Keratinocyte (primary cell): ENCODE results near the gene SLC12A8. TPM values are rescaled to one million over a fixed set of nuclear protein-coding genes. Genes with fewer than 3 reads are reported as not detected.

Source experiments
- DNase-seq: peaks from one replicate; pipeline ENCODE4 v3.0.0-alpha.2; 2011; ENCODE audit warnings: low read depth, missing footprints, low spot score
- FAIRE-seq: peaks from 2 replicates; lab custom pipeline; 2011; peaks lifted over from hg19 to GRCh38; lab: Jason Lieb, UNC
- H2AFZ ChIP-seq: 2 replicates; pipeline ENCODE4 v1.6.0; 2012; ENCODE audit warnings: low read length, control low read depth, inconsistent platforms; ENCODE audit not compliant: control insufficient read depth
- H3K27ac ChIP-seq: 2 replicates; pipeline ENCODE4 v1.5.1; 2011; ENCODE audit warnings: low read length; ENCODE audit not compliant: control insufficient read depth, insufficient read depth
- H3K27me3 ChIP-seq: 3 replicates; pipeline ENCODE4 v1.6.0; 2011; ENCODE audit warnings: low read length; ENCODE audit not compliant: control insufficient read depth, insufficient read depth; ENCODE audit errors: extremely low read depth
- H3K36me3 ChIP-seq, 2 experiments: 2 replicates in 1 of 2; 3 replicates in 1 of 2; pipeline ENCODE4 v1.5.1; 2011; ENCODE audit warnings: low read length in 2 of 2, mild to moderate bottlenecking in 1 of 2; ENCODE audit not compliant: control insufficient read depth in 2 of 2, insufficient read depth in 2 of 2; ENCODE audit errors: extremely low read depth in 1 of 2
- H3K4me1 ChIP-seq: 3 replicates; pipeline ENCODE4 v1.5.1; 2011; ENCODE audit warnings: low read length; ENCODE audit not compliant: control insufficient read depth, insufficient read depth; ENCODE audit errors: extremely low read depth
- H3K4me2 ChIP-seq: 3 replicates; pipeline ENCODE4 v1.6.0; 2011; ENCODE audit warnings: low read depth, low read length; ENCODE audit not compliant: control insufficient read depth, insufficient read depth; ENCODE audit errors: extremely low read depth
- H3K4me3 ChIP-seq, 3 experiments: fragments of 200-600 bp in 1 of 3; sonication (generic) in 1 of 3; 2 replicates in 2 of 3; 3 replicates in 1 of 3; pipeline ENCODE4 v1.5.1; 2011 to 2016; ENCODE audit warnings: low read length in 3 of 3, mild to moderate bottlenecking in 3 of 3, control low read depth in 2 of 3, inconsistent platforms in 1 of 3, low read depth in 1 of 3, mixed read lengths in 1 of 3, mixed run types in 1 of 3, moderate library complexity in 1 of 3; ENCODE audit not compliant: control insufficient read depth in 2 of 3, insufficient read depth in 2 of 3; ENCODE audit errors: extremely low read depth in 1 of 3
- H3K79me2 ChIP-seq: 2 replicates; pipeline ENCODE4 v1.6.0; 2012; ENCODE audit warnings: low read length; ENCODE audit not compliant: control insufficient read depth, insufficient read depth
- H3K9ac ChIP-seq: 3 replicates; pipeline ENCODE4 v1.6.0; 2011; ENCODE audit warnings: low read length; ENCODE audit not compliant: control insufficient read depth, insufficient read depth; ENCODE audit errors: extremely low read depth
- H3K9me1 ChIP-seq: 3 replicates; pipeline ENCODE4 v1.6.0; 2011; ENCODE audit warnings: low read length; ENCODE audit not compliant: control insufficient read depth, insufficient read depth; ENCODE audit errors: extremely low read depth
- H3K9me3 ChIP-seq: 2 replicates; pipeline ENCODE4 v1.5.1; 2012; ENCODE audit warnings: low read depth, low read length; ENCODE audit not compliant: control insufficient read depth
- H4K20me1 ChIP-seq: 3 replicates; pipeline ENCODE4 v1.6.0; 2011; ENCODE audit warnings: low read length; ENCODE audit not compliant: control insufficient read depth, insufficient read depth; ENCODE audit errors: extremely low read depth
- EZH2 ChIP-seq: IDR thresholded peaks from one replicate; pipeline ENCODE4 v1.6.1; 2012; ENCODE audit warnings: inconsistent platforms, mild to moderate bottlenecking, low read length, moderate library complexity
- dilution Hi-C: fragments of 300-500 bp; cut with MboI; formaldehyde crosslinking; loops from one replicate; pipeline ENCODE4 v1.7.0; 2020; ENCODE audit warnings: low sequenced_read_pairs; ENCODE audit not compliant: extremely low pct_ligation_motif_present
- polyA plus RNA-seq, 5 experiments: library from polyadenylated mRNA; depleted of rRNA in 3 of 5; stranded (reverse) in 3 of 5; stranded (forward) in 1 of 5; unstranded in 1 of 5; fragments of >200 nt; gene quantifications; 1 replicate in 1 of 5; 2 replicates in 3 of 5; 3 replicates in 1 of 5; pipeline versions ENCODE4 v1.2.1 to v1.2.3, GENCODE V29; 2011 to 2012; ENCODE audit warnings: missing spikeins in 2 of 5, low read depth in 1 of 5, low replicate concordance in 1 of 5
- TF ChIP-seq, protein P1 (sequence below), 3 experiments: IDR thresholded peaks in 1 of 3; conservative IDR thresholded peaks in 1 of 3; optimal IDR thresholded peaks in 1 of 3; 2 replicates in 2 of 3; 3 replicates in 1 of 3; pipeline versions ENCODE3 to v1.5.1; 2011; ENCODE audit warnings: low read length in 3 of 3, mild to moderate bottlenecking in 3 of 3, moderate library complexity in 2 of 3, control low read depth in 1 of 3, inconsistent platforms in 1 of 3; ENCODE audit not compliant: insufficient read depth in 2 of 3; ENCODE audit errors: extremely low read depth in 1 of 3

SLC12A8 gene
- polyA plus RNA-seq, 1 donor (not counting 4 experiments of a cell fraction or from before 2014, with no cell fraction given): 6.9 TPM

DNA sequence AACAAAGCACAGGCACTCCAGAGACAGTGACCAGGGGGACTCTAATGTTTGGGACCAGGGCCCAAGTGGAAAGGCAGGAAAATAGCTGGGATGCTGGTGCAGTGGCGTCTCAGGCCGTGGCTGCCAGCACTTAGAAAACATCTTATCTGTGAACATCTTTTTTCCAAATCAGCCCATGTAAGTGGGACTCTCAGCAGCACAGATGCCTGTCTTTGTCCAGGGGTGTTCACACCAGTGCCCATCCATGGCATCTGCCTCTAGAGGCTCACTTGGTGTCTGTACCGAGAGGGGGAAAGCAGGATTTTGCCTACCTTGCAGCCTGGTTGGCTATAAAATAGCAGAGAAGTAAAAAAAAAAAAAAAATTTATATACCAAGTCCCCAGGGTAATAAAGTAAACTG, 26.7 kb downstream of the SLC12A8 start:
- dilution Hi-C loops: no loop called here
- Histone ChIP-seq H3K4me3 (no peak overlapping the region), H2AFZ (no peak overlapping the region), H3K27ac (no peak overlapping the region), H3K4me1 (no peaks in the 10 kb centered on the region), H3K9me3 (no peaks in the 10 kb centered on the region), H3K4me2 (no peak overlapping the region), H3K9ac (no peak overlapping the region), H3K36me3 (peaks cover 14 to 20% of the 10 kb centered on the region in 2 experiments), H3K27me3 (no peaks in the 10 kb centered on the region), H3K79me2 (no peaks in the 10 kb centered on the region), H3K9me1 (no peaks in the 10 kb centered on the region), H4K20me1 (no peaks in the 10 kb centered on the region)
- DNase-seq (no peak), FAIRE-seq (no peak)
- TF ChIP-seq, protein P1, sequence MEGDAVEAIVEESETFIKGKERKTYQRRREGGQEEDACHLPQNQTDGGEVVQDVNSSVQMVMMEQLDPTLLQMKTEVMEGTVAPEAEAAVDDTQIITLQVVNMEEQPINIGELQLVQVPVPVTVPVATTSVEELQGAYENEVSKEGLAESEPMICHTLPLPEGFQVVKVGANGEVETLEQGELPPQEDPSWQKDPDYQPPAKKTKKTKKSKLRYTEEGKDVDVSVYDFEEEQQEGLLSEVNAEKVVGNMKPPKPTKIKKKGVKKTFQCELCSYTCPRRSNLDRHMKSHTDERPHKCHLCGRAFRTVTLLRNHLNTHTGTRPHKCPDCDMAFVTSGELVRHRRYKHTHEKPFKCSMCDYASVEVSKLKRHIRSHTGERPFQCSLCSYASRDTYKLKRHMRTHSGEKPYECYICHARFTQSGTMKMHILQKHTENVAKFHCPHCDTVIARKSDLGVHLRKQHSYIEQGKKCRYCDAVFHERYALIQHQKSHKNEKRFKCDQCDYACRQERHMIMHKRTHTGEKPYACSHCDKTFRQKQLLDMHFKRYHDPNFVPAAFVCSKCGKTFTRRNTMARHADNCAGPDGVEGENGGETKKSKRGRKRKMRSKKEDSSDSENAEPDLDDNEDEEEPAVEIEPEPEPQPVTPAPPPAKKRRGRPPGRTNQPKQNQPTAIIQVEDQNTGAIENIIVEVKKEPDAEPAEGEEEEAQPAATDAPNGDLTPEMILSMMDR (optimal IDR thresholded peaks at IDR 0.05 in 1 of 3, IDR thresholded peaks at IDR 0.05 in 1 of 3, conservative IDR thresholded peaks at IDR 0.05 in 1 of 3; ENCODE audit: extremely low read depth in 1 of 3, insufficient read depth in 2 of 3, low read length in 3 of 3): no peak
- TF ChIP-seq EZH2: no peak

DNA sequence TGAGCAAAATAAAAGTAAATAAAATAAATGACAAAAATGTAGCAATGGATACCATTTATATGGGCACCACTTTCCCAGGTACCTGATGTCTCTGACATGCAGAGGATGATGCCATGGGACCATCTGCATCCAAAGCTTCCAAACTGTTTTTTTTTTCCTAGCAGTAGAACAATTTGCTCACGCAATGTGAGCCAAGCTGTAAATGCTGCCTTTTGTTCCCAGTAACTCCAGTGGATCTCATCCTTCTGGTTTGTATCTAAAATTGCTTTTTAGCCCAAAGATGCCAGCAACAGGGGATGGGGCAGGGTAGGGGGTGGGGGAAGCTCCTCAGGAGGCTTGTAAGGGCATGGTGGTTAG, 32.7 kb downstream of the SLC12A8 start:
- Histone ChIP-seq H3K36me3 (peaks cover 0 to 2% of the 10 kb centered on the region in 2 experiments), H2AFZ (no peak overlapping the region), H3K9me1 (no peaks in the 10 kb centered on the region), H3K27ac (no peak overlapping the region), H3K27me3 (no peaks in the 10 kb centered on the region), H3K4me1 (no peaks in the 10 kb centered on the region), H3K4me3 (no peak overlapping the region), H3K9me3 (no peaks in the 10 kb centered on the region), H4K20me1 (no peaks in the 10 kb centered on the region), H3K4me2 (no peak overlapping the region), H3K9ac (no peak overlapping the region), H3K79me2 (no peaks in the 10 kb centered on the region)
- FAIRE-seq (no peak), DNase-seq (no peak)
- dilution Hi-C loops: no loop called here
- no peak for TF ChIP-seq EZH2
- TF ChIP-seq, protein P1 (optimal IDR thresholded peaks at IDR 0.05 in 1 of 3, IDR thresholded peaks at IDR 0.05 in 1 of 3, conservative IDR thresholded peaks at IDR 0.05 in 1 of 3; ENCODE audit: extremely low read depth in 1 of 3, insufficient read depth in 2 of 3, low read length in 3 of 3): no peak
